Heart left ventricle (tissue), 13 donors: ENCODE measurements around the gene NSD1.

Experiments used
- CTCF ChIP-seq, 12 donors: fragments of 200-600 bp; sonication (generic) in 4 of 12; IDR thresholded peaks; one replicate each; pipeline versions ENCODE4 v1.5.0 to v1.8.0; 2018 to 2022; ENCODE audit warnings: antibody characterized with exemption in 12 of 12, mild to moderate bottlenecking in 5 of 12
- POLR2A ChIP-seq, 2 donors: fragments of 450-650 bp; IDR thresholded peaks; one replicate each; pipeline ENCODE4 v1.6.1; 2017; ENCODE audit warnings: antibody characterized with exemption in 2 of 2, mild to moderate bottlenecking in 2 of 2, moderate library complexity in 2 of 2
- donor health status: ischemic (EF 13 %, LVEDD 7.1; RV severe dilation, severe dysfunction).
- donor health status: DM: no; HTN: yes; CAD: no.
- donor health status: DM: no; HTN: no; CAD: no.
- donor health status: ischemic (EF 25% LVEDD 6.9; RV normal size, moderate dysfunction).
- donor health status: ischemic (EF 25% LVEDD 5.7; RV mildly dilated, moderate dysfunction).
- donor health status: ischemic (EF 35%, LVEDD 5.7; RV mildly dilated, moderate dysfunction).
- donor health status: nonischemic (EF 11% LVEDD 7.7; RV severe dilation, severe dysfunction).
- donor health status: DM: yes; HTN: yes; CAD: no.
- donor health status: PGD.
- donor health status: ischemic (EF 29% LVEDD 5.4; RV normal size, mild dysfunction).
- donor health status: nonischemic (EF 23%, LVEDD 6.1; RV moderate dilation, normal function).

- TF ChIP-seq CTCF (IDR thresholded peaks at IDR 0.05): no peak
- no peak for TF ChIP-seq POLR2A (IDR thresholded peaks at IDR 0.05)
These were observed 3.2 kb upstream of the NSD1 start for GRCh38 chr5:177130211-177131018.
